Coronary artery (tissue), 2 donors: ENCODE measurements around the gene MCM3AP.

Experiments used
- DNase-seq: peaks from one replicate; pipeline ENCODE4 v3.0.0-alpha.2; 2017; ENCODE audit warnings: low spot score
- H3K27ac ChIP-seq, 2 donors: fragments of 200-600 bp; sonication (generic); one replicate each; pipeline ENCODE4 v1.5.1; 2016 to 2019
- H3K4me3 ChIP-seq: fragments of 200-600 bp; sonication (generic); 2 replicates; pipeline ENCODE4 v1.5.1; 2016; ENCODE audit warnings: mild to moderate bottlenecking, moderate library complexity
- TF ChIP-seq, protein P1 (sequence below): fragments of 200-600 bp; sonication (generic); IDR thresholded peaks from one replicate; pipeline ENCODE4 v1.5.1; 2019; ENCODE audit warnings: antibody characterized with exemption

The MCM3AP gene

DNA sequence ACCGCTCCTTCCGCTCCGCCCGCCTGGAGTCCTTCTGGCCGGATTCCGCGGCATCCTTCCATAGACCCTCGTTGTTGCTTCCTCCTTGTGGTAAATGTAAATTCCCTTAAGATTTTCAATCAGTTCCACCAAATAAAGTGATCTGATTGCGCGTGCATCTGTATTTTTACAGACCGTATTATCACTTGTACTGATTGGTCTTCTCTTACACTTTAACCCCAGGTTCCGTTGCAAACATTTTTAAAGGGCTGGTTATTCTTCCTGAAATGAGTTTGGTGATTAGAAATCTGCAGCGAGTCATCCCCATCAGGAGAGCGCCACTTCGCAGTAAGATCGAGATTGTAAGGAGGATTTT is 1.2 kb upstream of the MCM3AP start:
- TF ChIP-seq, protein P1, sequence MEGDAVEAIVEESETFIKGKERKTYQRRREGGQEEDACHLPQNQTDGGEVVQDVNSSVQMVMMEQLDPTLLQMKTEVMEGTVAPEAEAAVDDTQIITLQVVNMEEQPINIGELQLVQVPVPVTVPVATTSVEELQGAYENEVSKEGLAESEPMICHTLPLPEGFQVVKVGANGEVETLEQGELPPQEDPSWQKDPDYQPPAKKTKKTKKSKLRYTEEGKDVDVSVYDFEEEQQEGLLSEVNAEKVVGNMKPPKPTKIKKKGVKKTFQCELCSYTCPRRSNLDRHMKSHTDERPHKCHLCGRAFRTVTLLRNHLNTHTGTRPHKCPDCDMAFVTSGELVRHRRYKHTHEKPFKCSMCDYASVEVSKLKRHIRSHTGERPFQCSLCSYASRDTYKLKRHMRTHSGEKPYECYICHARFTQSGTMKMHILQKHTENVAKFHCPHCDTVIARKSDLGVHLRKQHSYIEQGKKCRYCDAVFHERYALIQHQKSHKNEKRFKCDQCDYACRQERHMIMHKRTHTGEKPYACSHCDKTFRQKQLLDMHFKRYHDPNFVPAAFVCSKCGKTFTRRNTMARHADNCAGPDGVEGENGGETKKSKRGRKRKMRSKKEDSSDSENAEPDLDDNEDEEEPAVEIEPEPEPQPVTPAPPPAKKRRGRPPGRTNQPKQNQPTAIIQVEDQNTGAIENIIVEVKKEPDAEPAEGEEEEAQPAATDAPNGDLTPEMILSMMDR, result no peak
- no peak for DNase-seq
- Histone ChIP-seq H3K27ac (peak overlapping the region; percentile 78 to 94), H3K4me3 (peak overlapping the region; percentile 91)

DNA sequence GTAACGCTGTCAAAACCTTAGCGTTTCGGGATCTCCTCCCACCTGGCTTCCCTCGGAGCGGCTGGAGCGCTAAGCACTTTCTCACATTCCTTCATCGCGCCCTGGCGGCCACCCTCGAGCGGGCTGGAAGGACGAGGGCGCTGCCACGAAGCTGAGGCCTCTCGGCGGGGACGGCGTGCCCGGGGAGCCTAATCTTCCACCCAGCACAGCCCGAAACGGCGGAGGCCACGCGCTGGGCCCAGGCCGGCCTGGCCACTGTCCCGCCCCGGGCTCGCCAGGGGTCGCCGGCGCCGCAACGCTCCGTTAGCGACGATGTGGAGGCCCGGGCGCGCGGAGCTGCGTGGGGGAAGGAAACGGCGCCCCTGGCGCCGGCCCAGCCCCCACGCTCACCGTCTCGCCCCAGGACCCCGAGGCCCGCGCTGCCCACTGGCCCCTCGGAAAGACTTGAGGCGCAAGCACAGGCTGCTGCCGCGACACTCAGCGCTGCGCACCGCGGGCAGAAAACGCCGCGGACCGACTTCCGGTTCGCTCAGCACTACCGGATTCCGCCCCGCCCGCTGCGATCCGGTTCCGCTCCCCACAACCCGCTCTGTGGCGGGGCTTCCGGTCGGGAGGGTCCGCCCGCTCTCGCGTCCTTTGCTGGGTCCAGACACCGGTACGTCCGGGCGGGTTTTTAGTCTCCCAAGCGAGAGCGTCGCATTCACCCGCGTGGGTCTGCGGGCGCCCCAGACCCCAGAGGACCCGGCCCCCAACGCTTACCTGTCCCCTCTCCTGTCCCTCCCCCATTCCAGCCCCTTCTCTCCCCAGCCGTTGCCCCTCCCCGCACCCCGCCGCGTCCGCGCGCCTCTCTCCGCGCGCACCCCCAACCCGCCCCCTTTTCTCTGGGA is 593 bp upstream of the MCM3AP start, which contains the start of gene YBEY:
Gene YBEY (plus strand): TSS at position 582 of the 887 bp plus-strand sequence. CDS start 572 bp downstream, outside the sequence.
- peak; percentile 94 for DNase-seq
- peak within 1 kb of the TSS; percentile 91 for H3K4me3 ChIP-seq
- TF ChIP-seq, protein P1, result no peak
- peak within 1 kb of the TSS; percentile 78 to 94 for H3K27ac ChIP-seq

DNA sequence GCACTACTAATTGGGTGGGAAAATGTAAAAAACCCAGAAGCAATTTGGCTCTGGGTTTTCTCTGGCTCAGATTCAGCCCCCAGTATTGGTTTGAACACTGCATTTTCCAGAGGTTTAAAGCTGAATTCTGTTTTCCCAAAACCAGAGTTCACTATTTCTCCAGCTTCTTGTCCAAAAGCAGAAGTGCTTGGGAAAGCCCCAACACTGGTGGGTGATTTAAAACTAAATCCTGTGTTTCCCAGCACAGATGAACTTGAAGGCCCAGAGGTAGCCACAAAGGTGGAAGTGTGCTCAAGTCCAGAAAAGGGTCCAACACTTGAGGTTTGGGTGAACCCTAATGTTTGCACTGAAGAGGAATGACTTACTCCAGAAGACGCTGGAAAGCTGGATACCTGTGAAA is 678 bp downstream of the MCM3AP start:
- DNase-seq, result no peak
- Histone ChIP-seq H3K27ac (no peak overlapping the region), H3K4me3 (peak overlapping the region; percentile 91)
- TF ChIP-seq, protein P1, result no peak

DNA sequence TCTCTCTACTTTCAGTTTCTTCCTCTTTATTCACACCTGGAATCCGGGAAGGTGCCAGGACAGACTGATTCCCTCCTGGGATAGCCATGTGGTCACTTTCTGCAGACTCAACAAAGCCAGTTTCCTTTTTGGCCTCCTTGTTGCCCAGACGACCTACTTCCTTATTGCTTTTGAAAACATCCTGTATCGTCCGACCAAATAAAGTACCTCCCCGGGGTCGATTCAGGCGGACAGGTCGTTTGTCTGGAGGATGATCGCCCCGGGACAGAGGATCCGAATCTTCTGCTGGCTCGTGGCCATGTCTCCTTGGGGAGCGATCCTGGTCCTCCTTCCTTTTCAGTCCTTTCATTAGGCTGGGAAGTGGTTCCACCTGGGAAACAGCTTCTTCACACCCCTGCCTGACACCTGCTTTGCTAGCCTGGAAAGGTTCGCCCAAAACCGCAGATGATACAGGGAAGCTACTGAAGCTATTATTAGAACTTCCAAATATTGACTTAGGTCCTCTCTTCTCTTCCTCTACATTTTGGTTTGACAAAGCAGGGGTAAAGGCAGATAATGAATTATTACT is 1.2 kb downstream of the MCM3AP start:
- Histone ChIP-seq H3K4me3 (peak overlapping the region; percentile 18), H3K27ac (no peak overlapping the region)
- no peak for DNase-seq
- TF ChIP-seq, protein P1, result no peak

DNA sequence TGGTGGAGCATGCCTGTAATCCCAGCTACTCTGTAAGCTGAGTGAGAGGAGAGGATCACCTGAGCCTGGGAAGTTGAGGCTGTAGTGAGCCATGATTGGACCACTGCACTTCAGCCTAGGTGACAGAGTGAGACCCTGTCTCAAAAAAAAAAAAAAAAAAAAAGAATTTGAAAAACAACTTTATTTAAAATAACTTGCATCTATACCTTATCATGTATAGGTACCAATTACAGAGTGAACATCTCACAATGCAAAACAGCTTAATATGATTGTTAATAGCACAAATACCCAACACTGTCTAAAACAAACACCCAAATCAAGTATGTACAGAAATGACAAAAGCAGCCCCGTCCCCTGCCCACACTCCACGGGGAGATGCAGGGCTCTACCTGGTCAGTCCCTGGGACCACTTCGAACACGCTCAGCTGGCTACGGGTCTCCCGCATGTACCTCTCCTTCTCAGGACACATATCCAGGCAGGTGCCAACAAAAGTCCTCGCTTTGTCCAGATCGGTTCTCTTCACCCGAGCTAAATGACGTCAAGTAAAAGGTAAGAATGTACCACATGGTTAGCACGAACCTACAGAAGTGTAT is 10.5 kb downstream of the MCM3AP start:
- TF ChIP-seq, protein P1, result no peak
- H3K4me3 ChIP-seq, result no peak overlapping the region
- DNase-seq, result no peak
- no peak overlapping the region for H3K27ac ChIP-seq

DNA sequence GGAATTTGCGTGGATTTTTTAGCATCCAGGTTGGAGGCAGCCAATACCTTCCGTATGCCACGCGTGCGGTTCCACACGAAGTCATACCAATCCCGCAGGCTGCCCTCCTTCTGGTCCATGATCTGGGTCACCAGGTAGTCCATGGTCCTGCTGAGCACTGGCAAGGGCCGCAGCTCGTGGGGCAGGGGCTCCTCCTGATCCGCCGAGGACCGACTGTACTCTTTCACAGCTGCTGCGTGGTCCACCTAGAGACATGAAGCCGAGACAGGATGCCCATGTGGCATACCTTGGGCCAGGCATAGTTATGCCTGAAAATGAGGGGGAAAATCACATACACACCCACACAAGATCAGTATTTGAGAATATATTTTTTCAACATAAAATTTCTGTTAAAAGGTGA is 12.1 kb downstream of the MCM3AP start:
- no peak overlapping the region for H3K27ac ChIP-seq
- DNase-seq, result no peak
- TF ChIP-seq, protein P1, result no peak
- H3K4me3 ChIP-seq, result no peak overlapping the region
